Stomach (tissue), 4 donors: ENCODE results near the gene CFAP100.

Experiments used
- CTCF ChIP-seq, 7 experiments: fragments of 450-650 bp in 4 of 7; fragments of 200-600 bp in 3 of 7; sonication (generic) in 3 of 7; IDR thresholded peaks; one replicate each; pipeline ENCODE4 v1.5.1; 2016 to 2019; ENCODE audit warnings: antibody characterized with exemption in 7 of 7, control low read depth in 2 of 7, mild to moderate bottlenecking in 1 of 7
- POLR2A ChIP-seq, 4 donors: fragments of 450-650 bp; IDR thresholded peaks; one replicate each; pipeline ENCODE4 v1.6.1; 2016; ENCODE audit warnings: antibody characterized with exemption in 4 of 4, control low read depth in 2 of 4, mild to moderate bottlenecking in 1 of 4, moderate library complexity in 1 of 4
- POLR2AphosphoS5 ChIP-seq, 3 donors: sonication (generic); formaldehyde crosslinking; IDR thresholded peaks; one replicate each; pipeline ENCODE4 v1.6.1; 2016; ENCODE audit warnings: antibody characterized with exemption in 3 of 3

GRCh38 chr3:126463521-126463920 lies 68.8 kb downstream of the CFAP100 start:
- TF ChIP-seq CTCF (IDR thresholded peaks at IDR 0.05) (no peak), POLR2AphosphoS5 (IDR thresholded peaks at IDR 0.05) (no peak), POLR2A (IDR thresholded peaks at IDR 0.05) (no peak)
